SIG-M5 (cell line): ENCODE results near the gene BTLA.
"Not testable (repeated sequence)": the region's sequence is repeated elsewhere in the genome, so short reads cannot be mapped to it uniquely, and the experiment has no call there.

ENCODE experiments used
- DNase-seq: peaks from one replicate; lab custom pipeline; 2025; lab: John Stamatoyannopoulos, UW

BTLA gene

DNA sequence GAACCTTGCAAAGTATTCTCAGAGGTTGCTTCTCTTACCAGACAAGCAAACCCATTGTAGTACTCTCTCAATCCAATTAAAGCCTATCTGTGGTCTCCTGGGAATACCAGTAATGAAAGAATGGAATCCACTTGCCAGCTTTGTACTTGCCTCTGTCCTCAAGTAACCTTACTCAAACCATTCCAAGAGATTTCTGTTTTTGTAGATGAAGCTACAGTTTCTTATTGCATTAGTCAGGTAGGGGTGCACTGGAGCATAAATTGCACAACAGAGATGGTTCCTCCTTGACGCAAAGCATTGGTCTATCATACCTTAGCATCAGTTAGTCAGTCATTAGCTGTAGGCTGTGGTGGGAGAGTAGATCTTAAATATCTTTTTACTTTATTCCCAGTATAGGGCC is 52.9 kb downstream of the BTLA start:
- DNase-seq = no peak

DNA sequence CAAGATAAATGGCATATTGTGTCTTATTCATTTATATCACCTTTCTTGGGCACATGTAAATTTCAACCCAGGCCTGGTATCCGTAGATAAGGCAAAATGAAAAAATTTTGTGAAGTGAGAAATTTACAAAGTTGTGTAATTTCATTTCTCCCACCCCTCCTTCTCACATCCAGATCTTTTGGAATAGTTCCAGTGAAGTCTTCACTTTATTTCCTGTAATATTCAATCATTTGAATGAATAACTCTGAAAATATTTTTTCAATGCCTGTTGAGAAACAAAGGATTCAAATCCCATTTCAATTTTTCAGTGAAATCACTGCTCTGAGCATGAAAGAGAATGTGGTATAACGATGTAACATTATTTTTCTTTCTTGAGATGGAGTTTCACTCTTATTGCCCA is 53.4 kb downstream of the BTLA start:
- DNase-seq = no peak

DNA sequence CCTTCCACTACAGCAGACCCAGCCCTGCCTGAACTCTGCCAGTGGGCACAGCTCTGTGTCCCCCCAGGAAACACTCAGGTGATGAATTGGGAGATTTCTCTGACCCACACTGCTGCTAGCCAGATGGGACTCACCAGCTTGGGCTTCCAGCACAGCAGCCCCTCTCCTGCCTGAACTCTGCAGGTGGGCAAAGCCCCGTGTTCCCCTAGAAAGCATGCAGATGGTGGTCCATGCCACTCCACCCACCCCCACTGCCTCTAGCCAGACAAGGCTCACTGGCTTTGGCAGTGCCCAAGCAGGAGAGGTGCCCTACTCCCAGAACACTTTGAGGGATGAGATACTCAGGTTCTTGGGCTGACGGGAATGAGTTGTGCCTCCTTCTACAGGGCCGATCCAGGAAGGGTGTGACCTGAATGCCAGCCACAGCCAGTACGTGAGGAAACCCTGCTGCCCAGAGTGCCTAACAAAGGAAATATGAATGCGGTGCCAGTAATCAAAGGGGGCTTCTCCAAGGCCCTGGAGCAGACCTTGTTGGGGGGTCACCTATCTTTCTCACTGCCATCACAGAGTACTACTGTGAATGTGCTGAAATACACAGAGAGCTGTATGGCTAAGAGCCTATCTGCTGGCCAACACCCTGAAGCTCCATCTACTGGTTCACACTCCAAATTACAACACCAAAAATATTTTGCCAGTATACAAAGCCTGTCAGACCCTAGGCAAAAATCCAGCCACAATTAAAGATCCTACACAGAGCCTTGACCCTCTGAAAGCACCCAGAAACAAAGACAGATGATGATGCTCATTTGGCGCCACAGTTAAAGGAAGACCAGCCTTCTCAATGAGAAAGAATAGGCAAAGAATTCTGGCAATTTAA is 61.9 kb downstream of the BTLA start:
- no peak for DNase-seq

DNA sequence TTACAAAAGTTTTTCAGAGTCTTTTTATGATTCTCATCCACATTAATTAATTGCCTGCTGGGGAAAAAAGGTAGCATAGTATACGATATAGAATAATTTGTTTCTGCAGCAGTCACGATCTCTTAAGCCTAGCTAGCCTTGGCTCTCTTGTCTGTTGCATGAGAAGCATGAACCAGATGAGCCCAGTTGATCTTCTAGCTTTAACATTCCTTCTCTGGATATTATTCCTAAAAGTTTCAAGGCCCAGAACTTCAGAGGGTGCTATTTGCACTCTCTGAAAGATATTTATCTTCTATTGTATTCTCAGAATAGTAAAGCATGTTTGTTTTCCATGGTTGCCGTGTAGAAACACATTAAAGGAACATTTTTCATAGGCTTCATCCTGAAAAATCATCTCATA is 69.3 kb downstream of the BTLA start:
- DNase-seq = no peak

DNA sequence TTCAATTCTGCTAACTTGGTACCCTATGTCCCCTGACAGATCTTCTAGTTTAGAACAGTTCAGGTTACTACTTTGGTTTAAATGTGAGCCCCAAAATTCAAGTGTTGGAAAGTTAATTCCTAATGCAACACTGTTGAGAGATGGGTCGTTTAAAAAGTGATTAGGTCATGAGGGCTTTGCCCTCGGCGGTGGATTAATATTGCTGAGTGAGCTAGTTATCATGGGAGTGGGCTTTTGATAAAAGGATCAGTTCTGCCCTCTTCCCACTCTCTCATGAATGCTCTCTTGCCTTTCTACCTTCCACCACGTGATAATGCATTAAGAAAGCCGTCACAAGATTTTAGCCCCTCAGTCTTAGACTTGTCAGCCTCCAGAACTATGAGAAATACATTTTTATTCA is 72.1 kb downstream of the BTLA start:
- no peak for DNase-seq

DNA sequence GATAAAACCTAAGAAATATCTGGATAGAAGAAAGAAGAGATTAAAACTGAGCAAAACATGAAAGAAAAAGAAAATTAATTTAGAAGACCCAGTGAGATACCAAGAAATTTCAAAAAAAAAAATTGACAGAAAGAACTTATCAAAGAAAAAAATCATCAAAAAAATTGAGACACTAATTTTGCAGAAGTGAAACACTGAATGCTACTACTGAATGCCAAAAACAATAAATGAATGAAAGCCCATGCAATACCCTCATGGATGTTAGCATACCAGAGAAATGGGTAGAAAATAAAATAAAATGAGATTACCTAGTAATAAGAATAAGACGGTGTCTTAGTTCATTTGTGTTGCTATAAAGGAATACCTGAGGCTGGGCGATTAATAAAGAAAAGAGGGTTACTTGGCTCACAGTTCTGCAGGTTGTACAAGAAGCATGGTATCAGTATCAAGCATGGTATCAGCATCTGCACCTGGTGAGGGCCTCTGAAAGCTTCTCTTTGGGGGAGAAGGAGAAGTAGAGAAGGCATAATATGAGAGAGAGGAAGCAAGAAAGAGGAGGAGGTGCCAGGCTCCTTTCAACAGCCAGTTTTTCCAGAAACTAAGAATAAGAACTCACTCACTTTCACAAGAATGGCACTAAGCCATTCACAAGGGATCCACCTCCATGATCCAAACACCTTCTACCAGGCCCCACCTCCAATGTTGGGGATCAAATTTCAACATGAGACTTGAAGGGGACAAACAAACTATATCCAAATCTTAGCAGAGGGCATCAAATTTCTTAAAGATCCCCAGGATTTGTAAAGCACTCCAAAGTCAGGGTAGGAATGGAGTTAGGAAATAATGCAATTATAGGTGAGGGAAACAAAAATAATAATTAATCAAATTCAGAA is 73.2 kb downstream of the BTLA start:
- no peak for DNase-seq

DNA sequence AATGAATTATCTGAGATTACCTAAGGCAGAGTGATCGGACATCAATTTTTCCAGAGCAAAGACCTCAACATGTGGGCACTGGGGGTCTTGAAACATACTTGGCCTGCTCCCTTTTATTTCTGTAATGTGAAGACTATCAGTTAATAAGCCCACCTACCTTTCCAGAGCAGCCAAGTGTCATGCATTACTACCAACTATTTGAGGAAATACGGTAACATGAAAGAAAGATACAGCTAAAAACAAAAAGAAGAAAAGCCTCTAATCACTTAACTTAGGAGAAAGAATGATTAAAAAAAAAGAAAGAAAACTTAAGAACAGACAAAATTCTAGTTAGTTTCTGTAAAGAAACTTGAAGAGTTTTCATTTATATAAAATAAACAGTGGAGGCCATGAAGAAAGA is 73.9 kb downstream of the BTLA start:
- DNase-seq = no peak

DNA sequence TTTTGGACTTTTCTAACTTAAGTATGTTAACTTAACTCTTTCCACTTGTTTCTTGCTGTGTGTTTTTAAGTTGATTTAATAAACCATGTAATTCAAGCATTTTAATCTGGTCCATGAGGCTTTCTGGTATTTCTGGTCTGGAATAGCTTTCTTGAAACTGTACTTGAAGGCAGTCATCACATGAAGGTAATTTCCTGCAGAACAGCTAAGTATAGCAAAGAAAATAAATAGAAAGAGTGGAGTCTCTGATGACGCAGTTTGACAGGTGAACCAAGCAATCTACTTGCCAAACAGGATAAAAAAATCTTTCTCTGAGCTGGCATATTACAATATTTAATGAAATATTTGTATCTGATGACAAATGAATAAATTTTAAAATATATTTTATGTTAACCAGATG is 74.9 kb downstream of the BTLA start:
- DNase-seq = no peak

DNA sequence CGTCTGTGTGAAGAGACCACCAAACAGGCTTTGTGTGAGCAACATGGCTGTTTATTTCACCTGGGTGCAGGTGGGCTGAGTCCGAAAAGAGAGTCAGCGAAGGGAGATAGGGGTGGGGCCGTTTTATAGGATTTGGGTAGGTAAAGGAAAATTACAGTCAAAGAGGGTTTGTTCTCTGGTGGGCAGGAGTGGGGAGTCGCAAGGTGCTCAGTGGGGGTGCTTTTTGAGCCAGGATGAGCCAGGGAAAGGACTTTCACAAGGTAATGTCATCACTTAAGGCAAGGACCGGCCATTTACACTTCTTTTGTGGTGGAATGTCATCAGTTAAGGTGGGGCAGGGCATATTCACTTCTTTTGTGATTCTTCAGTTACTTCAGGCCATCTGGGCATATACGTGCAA is 76.4 kb downstream of the BTLA start:
- DNase-seq = not testable (repeated sequence)

DNA sequence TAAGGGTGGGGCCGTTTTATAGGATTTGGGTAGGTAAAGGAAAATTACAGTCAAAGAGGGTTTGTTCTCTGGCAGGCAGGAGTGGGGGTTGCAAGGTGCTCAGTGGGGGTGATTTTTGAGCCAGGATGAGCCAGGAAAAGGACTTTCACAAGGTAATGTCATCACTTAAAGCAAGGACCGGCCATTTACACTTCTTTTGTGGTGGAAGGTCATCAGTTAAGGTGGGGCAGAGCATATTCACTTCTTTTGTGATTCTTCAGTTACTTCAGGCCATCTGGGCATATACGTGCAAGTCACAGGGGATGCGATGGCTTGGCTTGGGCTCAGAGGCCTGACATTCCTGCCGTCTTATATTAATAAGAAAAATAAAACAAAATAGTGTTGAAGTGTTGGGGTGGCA is 80.7 kb downstream of the BTLA start:
- not testable (repeated sequence) for DNase-seq

DNA sequence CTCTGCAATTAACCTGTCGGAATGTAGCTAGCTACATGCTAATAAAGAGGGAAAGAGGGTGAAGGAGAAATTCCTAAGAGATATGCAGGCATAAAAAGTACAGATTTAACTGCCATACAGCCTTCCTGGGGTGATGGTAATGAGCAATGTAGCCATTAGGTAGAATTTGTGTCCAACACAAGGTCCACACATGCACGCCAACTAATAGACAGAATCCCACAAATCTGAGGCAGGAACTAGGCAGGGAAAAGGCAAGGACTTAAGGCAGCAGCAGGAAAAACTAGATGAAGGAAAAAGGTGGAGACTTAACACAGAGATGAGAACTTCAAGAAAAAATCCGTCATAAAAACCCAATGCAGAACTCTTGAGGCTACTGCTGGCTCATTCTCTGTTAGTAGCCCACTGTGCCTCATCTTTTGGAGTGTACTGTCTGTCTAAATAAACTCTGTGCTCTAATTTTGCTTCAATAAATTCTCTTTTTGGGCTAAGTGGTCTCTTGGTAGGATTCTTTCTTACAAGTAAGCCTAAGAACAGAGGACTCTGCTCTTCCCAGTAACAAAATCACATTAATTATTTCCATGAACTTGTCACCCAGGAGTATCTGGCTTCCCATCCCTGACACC is 81.5 kb downstream of the BTLA start:
- DNase-seq = no peak

DNA sequence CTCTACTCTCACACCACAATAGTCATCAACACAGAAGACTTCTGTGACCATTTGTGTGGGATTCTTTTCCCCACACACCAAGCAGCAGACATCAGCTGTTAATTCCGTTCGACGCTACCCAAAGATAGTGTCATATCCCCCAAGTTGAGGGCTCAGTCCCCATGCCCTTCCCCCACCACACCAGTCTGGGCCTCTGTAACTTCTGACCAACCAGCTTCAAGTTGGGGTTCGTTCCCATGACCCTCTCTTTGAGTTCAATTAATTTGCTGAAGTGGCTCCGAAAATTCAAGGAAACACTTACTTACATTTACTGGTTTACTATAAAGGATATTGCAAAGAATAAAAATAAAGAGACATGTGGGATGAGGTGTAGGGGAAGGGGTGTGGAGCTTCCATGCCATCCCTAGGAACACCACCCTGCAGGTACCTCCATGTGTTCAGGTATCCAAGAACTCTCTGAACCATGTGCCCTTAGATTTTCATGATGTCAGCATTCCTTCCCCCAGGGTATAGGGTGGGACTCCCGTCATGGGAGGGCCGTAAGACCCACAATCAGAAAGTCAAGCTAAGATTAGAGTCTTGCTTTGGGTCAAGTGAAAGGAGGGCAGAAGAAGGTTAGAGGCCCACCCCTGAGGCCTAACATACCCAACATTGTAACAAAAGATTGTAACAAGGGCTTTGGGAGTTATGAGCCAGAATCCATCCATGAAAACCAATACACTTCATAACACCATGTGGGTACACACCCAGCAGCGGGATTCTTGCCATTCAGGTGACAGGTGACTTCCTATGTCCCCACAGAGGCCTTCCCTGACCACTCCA is 82.7 kb downstream of the BTLA start:
- DNase-seq = no peak

DNA sequence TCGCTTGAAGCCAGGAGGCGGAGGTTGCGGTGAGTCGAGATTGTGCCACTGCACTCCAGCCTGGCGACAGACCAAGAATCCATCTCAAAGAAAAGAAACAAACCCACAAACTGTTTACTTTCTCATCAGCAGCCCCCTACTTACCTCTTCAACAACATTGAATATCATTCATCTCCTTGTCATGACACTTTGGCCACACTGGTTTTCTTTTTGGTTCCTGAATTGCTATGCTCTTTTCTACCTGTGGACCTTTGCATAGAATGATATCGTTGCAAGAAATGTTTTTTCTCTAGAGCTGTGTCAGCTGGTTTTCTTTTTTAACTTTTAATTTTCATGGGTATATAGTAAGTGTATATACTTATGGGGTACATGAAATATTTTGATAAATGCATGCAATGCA is 83.9 kb downstream of the BTLA start:
- no peak for DNase-seq
